A549 (cell line): ENCODE data around the gene PLTP. TPM values are rescaled to one million over a fixed set of nuclear protein-coding genes. Genes with fewer than 3 reads are reported as not detected.

Experiments
- ATAC-seq, 2 experiments: fragments of 200-7000 bp in 1 of 2; fragments of >200 bp in 1 of 2; cut with Nextera tagmentation in 1 of 2; cut with Tn5 transposase in 1 of 2; 3 replicates each; pipeline versions ENCODE4 v1.8.0 to v1.9.1; 2018 to 2020; ENCODE audit warnings: mild to moderate bottlenecking in 1 of 2, moderate library complexity in 1 of 2
- CTCF ChIA-PET: fragments of 300-600 bp; sonication (Branson Sonifier 250); formaldehyde crosslinking; extraction: SDS; loops from one replicate; lab custom pipeline; 2021; ENCODE audit warnings: antibody characterized with exemption, inconsistent platforms; lab: Yijun Ruan, JAX
- POLR2A ChIA-PET: fragments of 350-600 bp; formaldehyde crosslinking; extraction: SDS; loops from one replicate; lab custom pipeline; 2021; ENCODE audit warnings: antibody characterized with exemption, inconsistent platforms; lab: Yijun Ruan, JAX
- DNase-seq, 2 experiments: peaks; one replicate each; pipeline versions ENCODE4 v3.0.0 to v3.0.0-alpha.2; 2011 to 2016; ENCODE audit warnings: low read depth in 1 of 2, low spot score in 1 of 2
- FAIRE-seq: peaks from 2 replicates; lab custom pipeline; 2011; peaks lifted over from hg19 to GRCh38; lab: Jason Lieb, UNC
- H3K27ac ChIP-seq, 2 experiments: fragments of >200 bp; sonication (Bioruptor Twin); formaldehyde crosslinking; 3 replicates each; pipeline ENCODE4 v1.5.1; 2016 to 2017
- H3K4me1 ChIP-seq: fragments of >200 bp; sonication (Bioruptor Twin); formaldehyde crosslinking; 3 replicates; pipeline ENCODE4 v1.6.1; 2016
- H3K4me2 ChIP-seq: fragments of >200 bp; sonication (Bioruptor Twin); formaldehyde crosslinking; 3 replicates; pipeline ENCODE4 v1.6.1; 2016
- H3K4me3 ChIP-seq: fragments of >200 bp; sonication (Bioruptor Twin); formaldehyde crosslinking; 3 replicates; pipeline ENCODE4 v1.5.1; 2016
- H3K9me3 ChIP-seq: fragments of >200 bp; sonication (Bioruptor Twin); formaldehyde crosslinking; 3 replicates; pipeline ENCODE4 v1.6.1; 2016
- BHLHE40 ChIP-seq: IDR thresholded peaks from 2 replicates; pipeline ENCODE4 v1.6.1; 2012; ENCODE audit warnings: low read depth, low read length, inconsistent platforms
- CHD4 ChIP-seq: fragments of 200-600 bp; sonication (generic); IDR thresholded peaks from 2 replicates; pipeline ENCODE4 v1.6.1; 2016; ENCODE audit warnings: antibody characterized with exemption, mild to moderate bottlenecking, borderline replicate concordance
- EP300 ChIP-seq, 2 experiments: fragments of >200 bp; sonication (Bioruptor Twin); formaldehyde crosslinking; IDR thresholded peaks; 2 replicates in 1 of 2; 3 replicates in 1 of 2; pipeline ENCODE4 v1.6.1; 2016 to 2017
- FOSB ChIP-seq: fragments of 250-450 bp; sonication (Bioruptor Pico); IDR thresholded peaks from 2 replicates; pipeline ENCODE4 v1.5.0; 2020; ENCODE audit warnings: mild to moderate bottlenecking, moderate library complexity
- FOXS1 ChIP-seq: fragments of 250-450 bp; sonication (Bioruptor Pico); IDR thresholded peaks from 2 replicates; pipeline ENCODE4 v1.5.0; 2020; ENCODE audit warnings: mild to moderate bottlenecking, moderate library complexity
- GATA3 ChIP-seq: IDR thresholded peaks from 2 replicates; pipeline ENCODE4 v1.6.1; 2012; ENCODE audit warnings: borderline replicate concordance
- HDAC2 ChIP-seq: fragments of 200-600 bp; sonication (generic); IDR thresholded peaks from 2 replicates; pipeline ENCODE4 v1.6.1; 2016
- JUN ChIP-seq, 2 experiments: fragments of >200 bp; sonication (Bioruptor Twin); formaldehyde crosslinking; IDR thresholded peaks; 2 replicates in 1 of 2; 3 replicates in 1 of 2; pipeline ENCODE4 v1.6.1; 2016 to 2017
- JUNB ChIP-seq: fragments of >200 bp; sonication (Bioruptor Twin); formaldehyde crosslinking; IDR thresholded peaks from 2 replicates; pipeline ENCODE4 v1.6.1; 2016
- KDM1A ChIP-seq: fragments of 200-600 bp; sonication (generic); IDR thresholded peaks from 2 replicates; pipeline ENCODE4 v1.6.1; 2016; ENCODE audit warnings: low read depth, mild to moderate bottlenecking
- NPAS2 ChIP-seq: fragments of 250-450 bp; sonication (Bioruptor Pico); IDR thresholded peaks from 2 replicates; pipeline ENCODE4 v1.8.0; 2022; ENCODE audit warnings: mild to moderate bottlenecking, moderate library complexity, borderline replicate concordance
- ZSCAN20 ChIP-seq: fragments of 250-450 bp; sonication (Bioruptor Pico); IDR thresholded peaks from 2 replicates; pipeline ENCODE4 v1.8.0; 2022; ENCODE audit warnings: mild to moderate bottlenecking, moderate library complexity
- WGBS: methylation state at CpG from one replicate; pipeline ENCODE4 v1.1.6; 2017; ENCODE audit errors: missing lambda C conversion rate; 5-methylcytosine and 5-hydroxymethylcytosine counted together
- polyA plus RNA-seq, 4 experiments: library from polyadenylated mRNA; depleted of rRNA in 3 of 4; stranded (reverse); fragments of >200 nt; fragmentation: RNase III in 1 of 4; extraction: RNeasy Plus Mini Kit Qiagen cat#74134 plus additional on column Dnase treatment in 1 of 4; gene quantifications; 2 replicates in 3 of 4; 3 replicates in 1 of 4; pipeline ENCODE4 v1.2.3, GENCODE V29; 2011 to 2017
- TF ChIP-seq, protein P1 (sequence below): IDR thresholded peaks from 2 replicates; pipeline ENCODE4 v1.6.1; 2012
- TF ChIP-seq, protein P2 (sequence below): fragments of >200 bp; sonication (Bioruptor Twin); formaldehyde crosslinking; IDR thresholded peaks from 3 replicates; pipeline ENCODE4 v1.6.1; 2016
- TF ChIP-seq, protein P3 (sequence below): fragments of 200-600 bp; sonication (generic); IDR thresholded peaks from 2 replicates; pipeline ENCODE4 v1.6.1; 2016; ENCODE audit warnings: antibody characterized with exemption, mild to moderate bottlenecking, moderate library complexity
- TF ChIP-seq, protein P4 (sequence below): IDR thresholded peaks from 2 replicates; pipeline ENCODE4 v1.6.1; 2012; ENCODE audit warnings: low read depth, borderline replicate concordance

PLTP gene
- polyA plus RNA-seq, 2 of the 4 experiments (the other 2 are of a cell fraction) = 1.6 to 2.7 TPM

- 50% methylated on average over 10 of the region's 11 CpGs for WGBS
- CTCF ChIA-PET = interaction anchor here (0.7 to 2.0 kb wide), 3 partner anchors 14 to 130 kb away, joined by 4 to 5 read pairs (median 5); no protein-coding TSS in a partner anchor
- TF ChIP-seq GATA3 (no peak), EP300 (IDR thresholded peaks at IDR 0.05) (no peak), FOSB (CRISPR knock-in tag) (no peak), BHLHE40 (no peak), JUNB (no peak), NPAS2 (CRISPR knock-in tag) (no peak), FOXS1 (CRISPR knock-in tag) (no peak), KDM1A (no peak), ZSCAN20 (CRISPR knock-in tag) (no peak), CHD4 (no peak)
- TF ChIP-seq, protein P1, sequence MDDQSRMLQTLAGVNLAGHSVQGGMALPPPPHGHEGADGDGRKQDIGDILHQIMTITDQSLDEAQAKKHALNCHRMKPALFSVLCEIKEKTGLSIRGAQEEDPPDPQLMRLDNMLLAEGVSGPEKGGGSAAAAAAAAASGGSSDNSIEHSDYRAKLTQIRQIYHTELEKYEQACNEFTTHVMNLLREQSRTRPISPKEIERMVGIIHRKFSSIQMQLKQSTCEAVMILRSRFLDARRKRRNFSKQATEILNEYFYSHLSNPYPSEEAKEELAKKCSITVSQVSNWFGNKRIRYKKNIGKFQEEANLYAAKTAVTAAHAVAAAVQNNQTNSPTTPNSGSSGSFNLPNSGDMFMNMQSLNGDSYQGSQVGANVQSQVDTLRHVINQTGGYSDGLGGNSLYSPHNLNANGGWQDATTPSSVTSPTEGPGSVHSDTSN = no peak
- TF ChIP-seq, protein P2, sequence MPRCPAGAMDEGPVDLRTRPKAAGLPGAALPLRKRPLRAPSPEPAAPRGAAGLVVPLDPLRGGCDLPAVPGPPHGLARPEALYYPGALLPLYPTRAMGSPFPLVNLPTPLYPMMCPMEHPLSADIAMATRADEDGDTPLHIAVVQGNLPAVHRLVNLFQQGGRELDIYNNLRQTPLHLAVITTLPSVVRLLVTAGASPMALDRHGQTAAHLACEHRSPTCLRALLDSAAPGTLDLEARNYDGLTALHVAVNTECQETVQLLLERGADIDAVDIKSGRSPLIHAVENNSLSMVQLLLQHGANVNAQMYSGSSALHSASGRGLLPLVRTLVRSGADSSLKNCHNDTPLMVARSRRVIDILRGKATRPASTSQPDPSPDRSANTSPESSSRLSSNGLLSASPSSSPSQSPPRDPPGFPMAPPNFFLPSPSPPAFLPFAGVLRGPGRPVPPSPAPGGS = no peak
- TF ChIP-seq, protein P3, sequence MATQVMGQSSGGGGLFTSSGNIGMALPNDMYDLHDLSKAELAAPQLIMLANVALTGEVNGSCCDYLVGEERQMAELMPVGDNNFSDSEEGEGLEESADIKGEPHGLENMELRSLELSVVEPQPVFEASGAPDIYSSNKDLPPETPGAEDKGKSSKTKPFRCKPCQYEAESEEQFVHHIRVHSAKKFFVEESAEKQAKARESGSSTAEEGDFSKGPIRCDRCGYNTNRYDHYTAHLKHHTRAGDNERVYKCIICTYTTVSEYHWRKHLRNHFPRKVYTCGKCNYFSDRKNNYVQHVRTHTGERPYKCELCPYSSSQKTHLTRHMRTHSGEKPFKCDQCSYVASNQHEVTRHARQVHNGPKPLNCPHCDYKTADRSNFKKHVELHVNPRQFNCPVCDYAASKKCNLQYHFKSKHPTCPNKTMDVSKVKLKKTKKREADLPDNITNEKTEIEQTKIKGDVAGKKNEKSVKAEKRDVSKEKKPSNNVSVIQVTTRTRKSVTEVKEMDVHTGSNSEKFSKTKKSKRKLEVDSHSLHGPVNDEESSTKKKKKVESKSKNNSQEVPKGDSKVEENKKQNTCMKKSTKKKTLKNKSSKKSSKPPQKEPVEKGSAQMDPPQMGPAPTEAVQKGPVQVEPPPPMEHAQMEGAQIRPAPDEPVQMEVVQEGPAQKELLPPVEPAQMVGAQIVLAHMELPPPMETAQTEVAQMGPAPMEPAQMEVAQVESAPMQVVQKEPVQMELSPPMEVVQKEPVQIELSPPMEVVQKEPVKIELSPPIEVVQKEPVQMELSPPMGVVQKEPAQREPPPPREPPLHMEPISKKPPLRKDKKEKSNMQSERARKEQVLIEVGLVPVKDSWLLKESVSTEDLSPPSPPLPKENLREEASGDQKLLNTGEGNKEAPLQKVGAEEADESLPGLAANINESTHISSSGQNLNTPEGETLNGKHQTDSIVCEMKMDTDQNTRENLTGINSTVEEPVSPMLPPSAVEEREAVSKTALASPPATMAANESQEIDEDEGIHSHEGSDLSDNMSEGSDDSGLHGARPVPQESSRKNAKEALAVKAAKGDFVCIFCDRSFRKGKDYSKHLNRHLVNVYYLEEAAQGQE = no peak
- TF ChIP-seq, protein P4, sequence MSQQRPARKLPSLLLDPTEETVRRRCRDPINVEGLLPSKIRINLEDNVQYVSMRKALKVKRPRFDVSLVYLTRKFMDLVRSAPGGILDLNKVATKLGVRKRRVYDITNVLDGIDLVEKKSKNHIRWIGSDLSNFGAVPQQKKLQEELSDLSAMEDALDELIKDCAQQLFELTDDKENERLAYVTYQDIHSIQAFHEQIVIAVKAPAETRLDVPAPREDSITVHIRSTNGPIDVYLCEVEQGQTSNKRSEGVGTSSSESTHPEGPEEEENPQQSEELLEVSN = no peak
- TF ChIP-seq, all 56 proteins: peak for 0
- no peak overlapping the region for H3K4me3 ChIP-seq
- no peak for FAIRE-seq
- no peak overlapping the region for H3K4me2 ChIP-seq
- no peaks in the 10 kb centered on the region for H3K4me1 ChIP-seq
- POLR2A ChIA-PET = interaction anchor here (1.2 to 2.2 kb wide), 2 partner anchors 14 to 15 kb away, joined by 5 to 9 read pairs; no protein-coding TSS in a partner anchor
- H3K9me3 ChIP-seq = no peaks in the 10 kb centered on the region
- no peak for DNase-seq
- no peak overlapping the region for H3K27ac ChIP-seq
- ATAC-seq = 0 out of 6 replicates have a peak, but pooled peaks of 1 of the 2 experiments have one; percentile 33
Observed at GRCh38 chr20:45919542-45920399, 7.8 kb upstream of the PLTP start.

DNA sequence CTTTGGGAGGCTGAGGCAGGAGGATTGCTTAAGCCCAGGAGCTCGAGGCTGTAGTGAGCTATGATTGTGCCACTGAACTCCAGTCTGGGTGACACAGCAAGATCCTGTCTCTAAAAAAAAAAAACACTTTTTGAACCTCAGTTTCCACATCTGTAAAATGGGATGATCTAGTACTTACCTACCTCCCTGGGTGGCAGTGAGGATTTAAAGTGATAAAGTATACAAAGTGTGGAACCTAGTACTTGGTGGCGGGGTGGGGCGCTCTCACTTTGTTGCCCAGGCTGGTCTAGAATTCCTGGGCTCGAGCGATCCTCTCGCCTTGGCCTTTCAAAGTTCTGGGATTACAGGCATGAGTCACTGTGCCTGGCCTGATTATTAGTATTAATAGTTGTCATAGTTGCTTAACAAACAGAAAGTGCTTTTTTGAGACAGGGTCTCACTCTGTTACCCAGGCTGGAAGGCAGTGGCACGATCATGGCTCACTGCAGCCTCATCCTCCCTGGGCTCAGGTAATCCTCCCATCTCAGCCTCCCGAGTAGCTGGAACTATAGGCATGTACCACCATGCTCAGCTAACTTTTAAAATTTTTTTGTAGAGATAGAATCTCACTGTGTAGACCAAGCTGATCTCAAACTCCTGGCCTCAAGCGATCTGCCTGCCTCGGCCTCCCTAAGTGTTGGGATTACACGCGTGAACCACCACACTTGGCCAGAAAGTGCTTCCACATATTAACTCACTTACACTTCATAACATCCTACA lies 7.0 kb upstream of the PLTP start:
- WGBS = 80% methylated on average over 12 of the region's 12 CpGs
- DNase-seq = no peak
- H3K4me3 ChIP-seq = no peak overlapping the region
- no peak for FAIRE-seq
- TF ChIP-seq KDM1A (peak; percentile 69; the same call in 1 of the 2 replicates), HDAC2 (0 out of 2 replicates have a peak, but pooled peaks have one; percentile 35), JUN (IDR thresholded peaks at IDR 0.05) (no peak)
- H3K9me3 ChIP-seq = no peaks in the 10 kb centered on the region
- H3K4me2 ChIP-seq = no peak overlapping the region
- CTCF ChIA-PET = interaction anchor here (1.1 to 2.9 kb wide), 3 partner anchors 13 to 120 kb away, joined by 4 to 12 read pairs (median 5); partner anchors contain the start of gene PCIF1
- no peak overlapping the region for H3K27ac ChIP-seq
- H3K4me1 ChIP-seq = no peaks in the 10 kb centered on the region
- ATAC-seq = no peak
- POLR2A ChIA-PET = interaction anchor here (2.2 kb wide), 1 partner anchor 15 kb away, joined by 9 read pairs; no protein-coding TSS in a partner anchor
